Activated CD8-positive, alpha-beta memory T cell treated with anti-CD3 and anti-CD28 coated beads for 24 hours (primary cell): ENCODE measurements around the gene CPA1.

ENCODE experiments used
- DNase-seq: peaks from one replicate; pipeline ENCODE4 v3.0.0-alpha.2; 2020

CPA1 gene

GRCh38 chr7:130356121-130356875 lies 24.0 kb upstream of the CPA1 start:
- DNase-seq = no peak

DNA sequence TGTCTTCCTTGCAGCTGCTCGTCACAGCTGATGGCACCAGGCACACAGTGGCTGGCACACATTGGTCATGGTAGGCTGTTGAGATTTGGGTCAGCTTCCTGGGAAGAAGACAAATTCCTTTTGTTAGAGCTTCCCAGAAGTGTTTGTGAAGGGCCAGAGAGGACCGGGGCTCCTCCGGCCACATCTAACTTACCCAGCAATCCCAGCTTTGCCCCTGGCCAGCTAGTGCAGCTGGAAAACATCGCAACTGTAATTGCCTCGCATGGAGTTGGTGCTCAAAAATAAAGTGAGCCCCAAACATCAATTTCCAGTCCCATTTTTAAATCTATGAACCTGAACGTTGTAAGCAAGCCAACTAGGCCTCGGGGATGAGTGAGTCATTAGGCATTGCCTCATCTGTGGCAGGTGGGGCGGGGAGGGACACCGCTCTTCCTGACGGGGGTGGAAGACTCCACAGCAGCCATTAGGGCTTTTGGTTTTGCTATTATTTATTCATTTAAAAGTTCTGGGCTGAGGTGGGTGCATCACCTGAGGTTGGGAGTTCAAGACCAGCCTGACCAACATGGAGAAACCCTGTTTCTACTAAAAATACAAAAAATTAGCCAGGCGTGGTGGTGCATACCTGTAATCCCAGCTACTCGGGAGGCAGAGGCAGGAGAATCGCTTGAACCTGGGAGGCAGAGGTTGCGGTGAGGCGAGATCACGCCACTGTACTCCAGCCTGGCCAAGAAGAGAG lies 23.2 kb upstream of the CPA1 start:
- DNase-seq = no peak

GRCh38 chr7:130358471-130358870 lies 21.8 kb upstream of the CPA1 start:
- DNase-seq = no peak

DNA sequence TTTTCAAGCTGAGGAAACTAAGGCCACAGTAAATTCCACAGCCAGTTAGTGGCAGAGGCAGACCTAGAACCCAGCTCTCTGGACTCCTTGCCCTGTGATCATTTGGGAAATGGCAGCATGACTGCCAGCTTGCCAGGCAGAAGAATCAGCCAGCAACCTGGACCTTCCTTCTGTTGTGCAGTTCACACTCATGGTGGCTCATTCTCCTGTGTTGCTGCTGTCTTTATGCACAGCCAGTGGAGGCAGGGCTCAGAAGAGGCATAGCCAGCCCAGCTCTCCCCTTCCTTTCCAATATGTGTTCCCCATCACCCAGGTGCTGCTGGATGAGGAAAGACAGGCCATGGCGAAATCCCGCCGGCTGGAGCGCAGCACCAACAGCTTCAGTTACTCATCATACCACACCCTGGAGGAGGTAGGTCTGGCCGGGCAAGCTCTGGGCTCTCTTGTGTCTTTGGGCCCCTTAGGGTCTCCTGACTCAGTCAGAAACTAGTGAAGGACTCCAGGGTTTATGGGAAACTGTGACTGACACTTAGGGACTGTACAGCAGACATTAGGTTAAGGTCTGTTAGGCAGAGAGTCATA lies 20.9 kb upstream of the CPA1 start:
- no peak for DNase-seq

- no peak for DNase-seq
Measured at GRCh38 chr7:130360518-130360917, 19.8 kb upstream of the CPA1 start.

GRCh38 chr7:130361681-130362080 lies 18.6 kb upstream of the CPA1 start:
- no peak for DNase-seq

DNA sequence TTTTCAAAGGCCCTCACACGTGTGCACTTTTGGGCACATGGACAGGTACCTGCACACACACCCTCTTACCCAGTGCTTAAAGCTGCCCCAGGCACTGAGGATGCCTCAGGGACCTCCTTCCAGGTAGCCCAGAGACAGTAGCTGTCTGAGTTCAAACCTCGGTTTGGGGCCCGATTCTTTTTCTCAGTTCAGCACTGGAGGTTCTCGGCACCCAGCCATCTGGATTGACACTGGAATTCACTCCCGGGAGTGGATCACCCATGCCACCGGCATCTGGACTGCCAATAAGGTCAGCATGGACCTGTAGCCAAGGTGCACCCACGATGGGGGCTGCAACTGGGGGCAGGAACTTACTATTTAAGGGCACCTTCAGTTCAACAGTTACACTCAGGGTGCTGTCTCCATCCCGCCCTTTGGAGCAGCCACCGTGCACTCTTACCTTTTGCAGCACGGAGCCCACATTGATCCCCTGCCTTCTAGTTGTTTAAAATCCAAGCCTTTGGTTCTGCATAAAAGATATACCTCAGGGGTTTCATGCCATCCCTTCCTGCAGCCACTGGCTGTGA lies 18.0 kb upstream of the CPA1 start:
- no peak for DNase-seq

GRCh38 chr7:130363026-130363847 lies 17.1 kb upstream of the CPA1 start:
- no peak for DNase-seq

DNA sequence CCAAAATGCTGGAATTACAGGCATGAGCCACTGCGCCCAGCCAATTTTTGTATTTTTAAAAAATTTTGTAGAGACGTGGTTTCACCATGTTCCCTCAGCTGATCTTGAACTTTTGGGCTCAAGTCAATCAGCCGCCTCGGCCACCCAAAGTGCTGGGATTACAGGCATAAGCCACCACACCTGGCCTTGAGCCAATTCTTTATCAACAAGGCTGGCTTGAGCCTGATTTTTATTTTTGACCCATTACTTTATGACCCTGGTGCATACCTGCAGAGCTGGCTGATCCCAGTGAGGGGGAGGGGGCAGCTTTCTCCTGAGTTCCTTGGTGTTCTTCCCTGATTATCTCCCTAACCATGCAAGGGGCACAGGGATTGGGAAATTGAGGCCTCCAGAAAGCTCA lies 15.8 kb upstream of the CPA1 start:
- no peak for DNase-seq

DNA sequence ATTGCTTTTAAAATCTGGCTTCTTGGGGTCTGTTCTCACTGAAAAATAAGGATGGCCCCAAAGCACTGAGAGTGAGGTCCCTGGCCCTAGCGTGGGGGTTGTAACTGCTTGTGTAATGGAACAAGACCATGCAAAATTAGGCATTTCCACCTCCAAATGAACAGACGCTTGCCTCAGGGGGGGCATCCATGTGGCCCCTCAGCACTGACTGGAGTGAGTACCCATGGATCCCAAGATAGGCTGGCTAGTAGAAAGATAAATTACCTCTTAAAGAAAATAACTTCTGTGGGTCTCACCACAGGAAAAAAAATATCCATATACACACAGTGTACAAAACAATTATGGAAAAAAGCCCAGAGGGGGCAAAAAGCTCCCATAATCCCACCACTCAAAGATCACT lies 15.2 kb upstream of the CPA1 start:
- no peak for DNase-seq

- DNase-seq = no peak
Measured at GRCh38 chr7:130365511-130366441, 14.5 kb upstream of the CPA1 start.

DNA sequence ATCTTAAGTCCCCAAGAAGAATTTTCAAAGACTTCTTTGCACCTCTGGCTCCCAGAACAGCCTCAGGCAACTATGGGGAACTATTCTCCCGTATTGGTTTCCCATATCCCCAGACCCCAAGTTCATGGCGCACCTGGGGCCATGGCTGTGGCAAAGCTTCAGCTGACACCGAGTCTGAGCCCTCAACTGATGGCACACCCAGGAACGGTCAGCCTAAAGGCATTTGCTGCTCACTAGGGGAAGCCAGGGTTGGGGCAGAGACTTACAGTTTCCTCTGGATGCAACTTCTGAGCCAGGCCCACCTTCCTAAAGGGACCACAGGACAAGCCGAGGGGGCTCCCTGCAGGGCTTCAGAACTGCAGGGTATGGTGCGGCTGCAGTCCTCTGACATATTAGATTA lies 13.7 kb upstream of the CPA1 start:
- DNase-seq = no peak

- DNase-seq = peak; percentile 64
Measured at GRCh38 chr7:130367088-130367755, 13.1 kb upstream of the CPA1 start.

GRCh38 chr7:130367836-130368746 lies 12.2 kb upstream of the CPA1 start:
- no peak for DNase-seq

GRCh38 chr7:130369110-130369711 lies 11.1 kb upstream of the CPA1 start:
- no peak for DNase-seq

DNA sequence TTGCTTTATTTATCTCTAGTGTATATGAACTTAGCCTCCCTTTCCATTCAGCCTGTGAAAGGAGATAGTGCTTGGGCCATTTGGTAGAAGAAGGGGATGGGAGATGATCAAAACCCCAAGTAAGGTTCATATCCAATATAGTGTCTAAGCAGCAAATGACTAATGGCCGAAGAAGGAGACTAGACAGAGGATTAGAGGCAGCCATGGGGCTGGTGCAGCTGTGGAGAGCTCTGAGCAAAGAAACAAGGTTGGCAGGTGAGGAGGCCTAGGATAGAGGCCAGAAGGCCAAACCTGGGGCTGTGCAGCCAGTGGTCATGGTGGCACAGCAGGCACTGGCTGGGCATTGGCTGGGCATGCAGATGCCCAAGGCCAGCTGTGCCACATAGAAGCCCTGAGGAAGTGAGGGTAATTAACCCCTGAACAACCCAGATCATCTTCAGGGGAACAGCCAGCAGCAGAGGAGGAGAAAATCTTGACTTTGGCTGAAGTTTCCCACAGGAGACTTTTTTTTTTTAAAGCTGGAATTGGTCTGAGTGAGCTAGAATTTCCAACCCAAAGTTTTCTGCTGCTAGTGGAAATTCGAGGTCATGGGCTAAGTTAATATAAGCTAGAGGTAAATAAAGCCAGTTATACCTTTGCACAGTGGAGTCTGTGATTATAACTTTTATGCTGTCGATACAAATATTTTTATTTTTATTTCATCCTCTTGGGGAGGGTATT lies 10.3 kb upstream of the CPA1 start:
- DNase-seq = no peak

DNA sequence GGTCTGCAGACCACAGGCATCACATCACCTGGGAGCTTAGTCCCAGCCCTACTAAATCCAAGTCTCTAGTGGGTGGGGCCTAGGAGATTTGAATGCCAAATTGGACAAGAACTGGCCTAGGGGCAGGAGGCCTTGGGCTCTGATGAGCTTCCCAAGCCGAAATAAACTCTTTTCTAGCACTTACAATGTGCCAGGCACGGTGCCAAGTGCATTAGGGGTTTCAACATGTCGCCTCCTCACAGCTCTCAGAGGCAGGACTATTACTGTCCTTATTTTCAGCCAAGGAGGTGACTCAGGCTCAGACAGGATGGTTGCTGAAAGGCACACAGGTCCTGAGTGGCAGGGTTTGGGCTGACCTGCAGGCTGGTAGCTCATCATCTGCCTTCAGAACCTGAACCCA lies 9.2 kb upstream of the CPA1 start:
- no peak for DNase-seq

DNA sequence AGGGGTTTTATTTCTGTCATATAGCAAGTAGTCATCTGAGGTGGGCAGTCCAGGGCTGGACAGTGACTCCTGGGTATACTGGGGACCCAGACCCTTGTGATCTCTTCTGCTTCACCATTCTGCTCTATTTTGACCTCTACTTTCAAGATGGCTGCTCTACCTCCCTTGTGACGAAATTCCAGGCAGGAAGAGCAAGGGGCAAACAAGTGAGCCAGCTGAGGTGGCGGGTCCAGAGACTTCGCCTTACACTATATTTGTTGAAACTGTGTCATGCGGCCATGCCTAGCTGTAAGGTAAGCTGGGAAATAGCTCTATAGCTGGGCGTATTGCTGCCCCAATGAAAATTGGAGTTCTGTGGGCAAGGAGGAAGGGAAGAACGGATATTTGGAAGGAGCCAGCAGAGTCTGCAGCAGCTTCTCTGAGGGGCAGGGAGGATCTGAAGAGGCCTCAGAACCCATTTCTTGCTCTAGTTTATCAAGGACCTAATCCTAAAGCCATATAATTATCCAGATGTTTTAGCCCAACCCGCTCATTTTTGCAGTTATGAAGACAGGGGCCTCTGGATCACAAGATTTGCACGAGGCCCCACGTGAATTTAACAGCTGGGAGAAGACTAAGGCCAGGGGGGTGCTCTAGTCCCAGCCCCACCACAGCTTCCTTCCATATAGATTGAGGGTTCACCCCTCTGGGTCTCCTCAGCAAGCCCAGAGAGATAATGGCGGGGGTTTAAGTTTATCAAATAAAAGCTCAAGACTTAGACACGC lies 7.7 kb upstream of the CPA1 start:
- DNase-seq = no peak
